Posterior vena cava (tissue), 2 donors: Measurements from ENCODE around the gene AHRR. TPM values are rescaled to one million over a fixed set of nuclear protein-coding genes. Genes with fewer than 3 reads are reported as not detected.
"Not testable (repeated sequence)": the region's sequence is repeated elsewhere in the genome, so short reads cannot be mapped to it uniquely, and the experiment has no call there.

ENCODE experiments used
- DNase-seq: peaks from one replicate; pipeline ENCODE4 v3.0.0-alpha.2; 2020; ENCODE audit warnings: low spot score
- intact Hi-C, 2 donors: fragments of 100-400 bp; cut with DNase I; formaldehyde crosslinking; loops; one replicate each; pipeline versions ENCODE4 v1.14.1 to v1.14.2; 2022 to 2023
- total RNA-seq, 2 donors: library from RNA; stranded (reverse); fragmentation: NEBNext Ultra II Directional; extraction: Animal tissue kit (Norgen Biotek cat#: 25700); gene quantifications; one replicate each; pipeline ENCODE4 v1.2.1, GENCODE V29; 2021
- donor health status: DM: yes; HTN: yes; CAD: no.
- donor health status: DM: yes; HTN: yes; CAD: no.

The AHRR gene
- total RNA-seq, 2 donors from 2014 or later = 0.69 to 2.9 TPM

DNA sequence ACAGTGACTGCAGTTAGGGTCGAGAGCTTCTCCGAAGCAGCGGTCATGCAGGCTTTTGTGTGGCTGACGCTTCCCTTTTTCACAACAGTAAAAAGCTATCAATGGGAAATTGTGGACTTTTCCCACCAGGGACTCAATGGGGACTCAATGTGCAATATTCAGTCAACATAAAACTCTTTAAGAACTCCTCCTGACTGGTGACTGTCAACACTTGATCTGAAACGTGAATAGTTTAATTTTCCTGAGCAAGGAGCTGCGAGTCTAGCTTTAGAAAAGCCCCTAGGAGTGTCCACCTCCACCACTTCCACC lies 150.2 kb downstream of the AHRR start:
- intact Hi-C loops = no loop called here
- DNase-seq = no peak

DNA sequence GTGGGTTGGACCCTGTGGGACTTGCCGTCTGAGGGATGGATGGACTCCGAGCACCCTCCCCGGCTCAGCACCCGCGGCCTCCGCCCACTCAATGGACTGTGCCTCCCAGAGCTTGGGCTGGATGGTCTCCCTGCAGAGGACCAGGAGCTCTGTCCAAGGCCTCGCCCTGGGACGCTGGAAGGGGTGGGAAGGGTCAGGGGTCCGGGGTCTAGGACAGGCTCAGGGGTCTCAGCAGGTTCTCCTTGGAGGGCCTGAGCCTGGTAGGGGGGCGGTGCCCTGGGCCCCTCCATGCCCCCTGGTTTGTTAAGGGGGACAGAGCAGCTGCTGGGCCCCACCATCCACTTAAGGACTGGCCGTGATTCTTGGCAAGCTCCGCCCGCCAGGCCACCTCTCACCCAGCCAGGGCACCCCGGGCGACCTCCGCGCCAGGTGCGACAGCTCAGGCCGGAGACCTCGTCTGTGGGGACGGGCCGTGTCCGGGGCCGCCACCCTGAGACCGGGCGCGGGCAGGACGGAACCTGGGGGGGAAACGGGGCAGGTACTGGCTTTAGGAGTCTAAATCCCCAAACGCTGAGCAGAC lies 150.7 kb downstream of the AHRR start:
- intact Hi-C loops = no loop called here
- peak; percentile 79 for DNase-seq

DNA sequence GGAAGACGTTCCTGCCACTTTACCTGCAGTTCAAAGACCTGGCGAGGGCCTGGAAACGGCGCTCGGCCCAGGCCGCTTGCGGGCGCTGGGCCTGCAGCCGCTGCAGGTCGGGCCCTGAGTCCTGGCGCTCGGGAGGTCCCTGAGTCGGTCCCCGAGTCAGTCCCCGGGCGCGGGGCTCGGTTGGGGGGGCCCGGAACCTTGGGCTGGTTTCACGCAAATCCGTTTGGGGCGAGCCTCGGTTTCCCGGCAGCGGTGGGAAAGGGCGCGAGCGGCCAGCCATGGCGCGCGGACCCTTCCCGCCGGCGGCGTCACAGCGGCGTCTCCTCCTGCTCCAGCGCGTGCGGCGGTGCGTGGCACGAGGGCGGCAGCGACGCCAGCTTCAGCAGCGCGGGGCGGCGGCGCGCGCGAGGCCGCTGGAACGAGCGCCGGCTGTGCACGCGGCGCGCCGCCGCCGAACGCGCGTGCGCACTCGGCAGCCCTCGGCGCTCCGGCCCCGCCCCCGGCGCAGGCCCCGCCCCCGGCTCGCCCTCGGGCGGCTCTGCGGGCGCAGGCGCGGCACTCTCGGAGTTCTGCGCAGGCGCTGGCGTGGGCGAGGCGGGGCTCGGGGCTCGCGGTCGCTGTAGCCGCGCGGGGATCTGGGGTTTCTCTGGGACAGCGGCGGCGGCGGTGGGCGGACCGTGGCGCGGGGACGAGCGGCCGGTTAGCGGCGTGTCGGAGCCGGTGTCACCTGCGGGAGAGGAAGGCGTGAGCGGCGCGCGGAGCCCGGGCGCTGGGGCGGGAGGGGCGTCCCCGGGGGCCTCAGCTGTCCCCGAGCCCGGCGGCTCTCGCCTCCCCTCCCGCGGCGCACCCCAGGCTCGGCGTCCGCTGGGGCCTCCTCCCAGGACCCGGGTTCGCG lies 151.4 kb downstream of the AHRR start:
- peak; percentile 96 for DNase-seq
- intact Hi-C loops = no loop called here

DNA sequence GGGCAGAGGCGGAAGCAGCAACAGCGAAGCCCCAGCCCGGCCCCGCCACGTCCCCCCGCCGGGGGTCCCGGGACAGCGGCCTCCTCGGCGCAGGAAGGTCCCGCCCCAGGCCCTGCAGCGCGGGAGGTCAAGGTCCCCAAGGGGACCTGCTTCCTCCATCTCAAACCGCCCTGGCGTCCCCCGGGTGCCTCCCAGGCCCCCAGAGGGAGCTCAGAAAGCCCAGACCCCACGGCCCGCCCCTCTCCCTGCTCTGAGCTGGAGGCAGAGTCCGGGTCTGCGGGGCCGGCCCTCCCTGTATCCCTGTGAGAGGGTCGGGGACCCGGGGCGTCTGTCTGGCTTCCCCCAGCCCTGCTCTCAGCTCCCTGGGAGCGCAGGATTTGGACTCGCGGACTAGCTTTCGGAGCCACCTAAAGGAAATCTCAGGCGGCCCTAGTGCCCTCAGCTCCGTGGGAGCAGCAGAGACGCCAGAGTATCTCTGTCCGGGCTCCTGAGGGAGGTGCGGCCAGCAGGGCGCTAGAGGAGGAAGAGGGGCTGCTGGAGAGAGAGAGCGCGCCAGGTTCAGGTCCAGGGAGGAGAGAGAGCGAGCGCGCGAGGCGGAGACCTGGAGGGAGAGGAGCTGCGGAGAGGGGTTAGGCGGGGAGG lies 152.2 kb downstream of the AHRR start:
- DNase-seq = peak; percentile 85
- intact Hi-C loops = no loop called here

DNA sequence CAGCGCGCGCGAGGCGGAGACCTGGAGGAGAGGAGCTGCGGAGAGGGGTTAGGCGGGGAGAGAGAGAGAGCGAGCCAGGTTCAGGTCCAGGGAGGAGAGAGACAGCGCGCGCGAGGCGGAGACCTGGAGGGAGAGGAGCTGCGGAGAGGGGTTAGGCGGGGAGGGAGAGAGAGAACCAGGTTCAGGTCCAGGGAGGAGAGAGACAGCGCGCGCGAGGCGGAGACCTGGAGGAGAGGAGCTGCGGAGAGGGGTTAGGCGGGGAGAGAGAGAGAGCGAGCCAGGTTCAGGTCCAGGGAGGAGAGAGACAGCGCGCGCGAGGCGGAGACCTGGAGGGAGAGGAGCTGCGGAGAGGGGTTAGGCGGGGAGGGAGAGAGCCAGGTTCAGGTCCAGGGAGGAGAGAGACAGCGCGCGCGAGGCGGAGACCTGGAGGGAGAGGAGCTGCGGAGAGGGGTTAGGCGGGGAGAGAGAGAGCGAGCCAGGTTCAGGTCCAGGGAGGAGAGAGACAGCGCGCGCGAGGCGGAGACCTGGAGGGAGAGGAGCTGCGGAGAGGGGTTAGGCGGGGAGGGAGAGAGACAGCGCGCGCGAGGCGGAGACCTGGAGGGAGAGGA lies 152.8 kb downstream of the AHRR start:
- DNase-seq = peak; percentile 7

DNA sequence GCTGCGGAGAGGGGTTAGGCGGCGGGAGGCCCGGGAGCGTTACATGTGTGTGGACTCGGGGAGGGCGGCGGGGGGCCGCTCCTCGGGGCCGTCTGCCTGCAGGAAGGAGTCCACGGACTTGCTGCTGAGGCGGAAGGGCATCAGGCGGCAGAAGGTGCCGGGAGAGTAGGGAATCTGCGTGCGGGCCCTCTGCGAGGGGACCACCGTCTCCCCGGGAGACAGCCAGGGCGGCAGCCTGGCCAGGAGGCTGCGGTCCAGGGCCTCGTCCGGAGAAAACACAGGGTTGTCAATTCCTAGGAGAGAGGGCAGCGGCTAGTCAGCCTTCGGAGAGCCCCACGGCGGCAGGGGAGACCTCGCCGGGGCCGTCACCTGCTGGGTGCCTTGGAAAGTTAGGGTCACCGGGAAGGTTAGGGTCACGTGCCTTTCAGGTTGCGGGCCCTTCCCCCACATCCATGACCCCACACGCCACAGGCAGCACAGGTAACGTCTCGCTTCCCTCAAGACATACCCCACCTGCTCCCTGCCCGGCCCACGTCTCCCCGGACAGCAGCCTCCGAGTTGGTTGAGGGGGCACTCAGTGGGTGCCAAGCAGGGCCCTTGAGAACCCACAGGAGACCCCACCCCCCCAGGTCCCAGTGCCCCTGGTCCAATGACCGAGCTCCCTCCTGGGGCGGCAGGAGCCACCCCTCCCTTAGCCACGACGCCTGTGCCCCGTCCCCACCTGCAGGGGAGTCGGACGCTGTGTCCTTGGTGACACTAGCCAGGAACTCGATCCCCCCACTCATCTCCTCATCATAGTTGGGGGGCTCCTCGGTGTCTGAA lies 153.5 kb downstream of the AHRR start:
- peak; percentile 81 for DNase-seq
- intact Hi-C loops = no loop called here

More for the DNA sequence above, 152.8 kb downstream of the AHRR start:
- intact Hi-C loops = not testable (repeated sequence)

DNA sequence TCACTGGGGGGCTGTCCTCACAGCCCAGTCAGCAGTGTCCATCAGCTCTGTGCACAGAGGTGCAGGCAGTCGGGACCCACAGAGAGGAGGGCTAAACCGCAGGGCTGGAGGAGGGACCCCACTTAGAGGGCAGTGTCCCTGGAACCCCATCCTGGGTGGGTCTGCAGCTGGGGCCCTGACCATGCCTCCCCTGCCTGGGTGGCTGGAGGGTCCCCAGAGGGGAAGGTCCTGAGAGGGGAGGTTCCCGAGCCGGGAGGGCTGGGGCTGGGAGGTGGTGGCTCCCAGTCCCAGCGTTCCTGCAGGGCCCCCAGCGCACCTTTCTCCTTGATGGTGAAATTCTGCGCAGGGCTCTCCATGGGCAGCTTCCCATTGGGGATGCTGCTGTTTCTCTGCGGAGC lies 154.2 kb downstream of the AHRR start:
- intact Hi-C loops = no loop called here

DNA sequence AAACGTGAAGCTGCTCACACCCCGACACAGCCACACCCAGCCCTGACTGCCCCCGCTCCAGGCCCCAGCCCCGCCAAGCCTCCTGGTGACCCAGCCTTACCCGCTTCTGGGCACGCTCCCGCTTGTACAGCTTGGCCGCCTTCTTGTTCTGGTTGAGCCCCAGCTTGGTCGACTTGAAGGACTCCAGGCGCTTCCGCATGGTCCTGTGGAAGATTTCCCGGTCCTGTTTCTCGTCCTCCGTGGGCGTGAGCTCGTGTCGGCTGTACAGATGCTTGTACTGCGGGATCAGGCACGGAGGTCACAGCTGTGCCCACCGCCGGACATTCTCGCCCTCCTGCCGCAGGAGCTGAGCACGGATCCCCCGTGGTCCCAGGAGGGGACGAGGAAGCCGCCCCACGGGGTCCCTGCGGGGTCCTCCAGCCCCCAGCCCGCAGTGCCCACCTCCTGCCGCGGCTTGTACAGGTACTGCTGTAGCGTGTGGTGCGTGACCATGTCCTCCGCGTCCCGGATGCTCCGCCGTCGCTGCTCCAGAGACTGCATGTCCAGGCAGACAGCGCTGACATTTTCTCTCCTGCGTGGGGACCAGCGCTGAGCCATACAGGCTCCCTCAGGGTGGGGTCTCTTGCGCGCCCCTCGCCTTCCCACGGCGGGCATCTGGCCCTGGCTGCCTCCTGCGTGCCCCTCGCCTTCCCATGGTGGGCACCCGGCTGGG lies 154.7 kb downstream of the AHRR start:
- intact Hi-C loops = no loop called here
- DNase-seq = peak; percentile 71

More for the DNA sequence above, 154.2 kb downstream of the AHRR start:
- peak; percentile 74 for DNase-seq

DNA sequence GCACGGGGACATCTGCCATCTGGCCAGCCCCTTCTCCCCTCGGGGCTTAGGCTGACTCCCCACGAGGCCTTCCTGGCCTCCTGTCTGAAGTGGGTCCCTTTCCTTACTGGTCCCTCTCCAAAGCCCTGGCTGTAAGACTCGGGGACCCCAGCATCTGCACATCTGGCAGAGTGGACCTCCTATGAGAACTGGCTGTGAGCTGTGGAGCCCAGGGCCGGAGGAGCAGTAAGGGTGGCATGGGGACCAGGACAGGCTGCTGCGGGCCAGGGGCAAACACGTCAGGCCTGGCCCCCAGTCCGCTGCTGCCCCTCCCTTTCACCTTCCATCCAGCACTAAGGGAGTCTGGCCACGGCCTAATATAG lies 155.3 kb downstream of the AHRR start:
- intact Hi-C loops = no loop called here

DNA sequence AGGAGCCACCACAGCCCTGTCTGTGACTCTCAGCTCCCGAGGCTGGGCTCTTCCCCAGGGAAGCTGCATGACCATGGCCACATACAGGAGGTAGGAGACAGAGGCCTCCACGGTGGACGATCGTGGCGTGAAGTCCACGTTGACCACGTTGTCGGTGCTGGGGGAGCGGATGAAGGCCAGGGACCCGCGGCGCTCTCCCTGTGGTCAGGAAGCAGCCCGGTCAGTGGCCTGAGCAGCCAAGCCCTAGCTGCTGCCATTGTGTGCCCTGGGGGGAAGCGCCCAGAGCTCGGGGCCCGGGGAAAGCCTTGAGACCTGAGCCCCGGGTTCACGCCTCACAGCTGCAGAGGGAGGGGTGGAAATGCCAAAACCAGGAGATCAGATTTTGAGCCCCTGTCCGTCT lies 155.7 kb downstream of the AHRR start:
- no peak for DNase-seq
- intact Hi-C loops = no loop called here

More for the DNA sequence above, 155.3 kb downstream of the AHRR start:
- no peak for DNase-seq

DNA sequence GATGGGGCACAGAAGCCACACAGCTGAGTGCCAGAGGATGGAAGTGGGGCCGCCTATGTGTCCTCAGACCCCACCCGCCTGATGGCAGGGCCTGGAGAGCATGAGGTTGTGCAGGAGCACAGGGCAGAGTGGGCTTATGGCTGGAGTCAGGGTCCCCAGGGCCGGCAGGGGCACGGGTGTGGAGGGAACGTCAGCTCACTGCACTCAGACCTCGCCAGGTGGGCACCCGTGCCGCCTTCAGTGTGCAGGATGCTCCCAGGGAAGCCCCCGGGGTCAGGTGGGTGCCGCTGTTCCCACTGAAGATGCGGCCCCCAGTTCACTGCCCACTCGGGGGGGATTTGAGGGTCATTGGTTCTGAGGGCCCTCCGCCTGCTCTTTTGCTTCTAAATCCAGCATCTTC lies 156.4 kb downstream of the AHRR start:
- intact Hi-C loops = no loop called here
- DNase-seq = no peak

DNA sequence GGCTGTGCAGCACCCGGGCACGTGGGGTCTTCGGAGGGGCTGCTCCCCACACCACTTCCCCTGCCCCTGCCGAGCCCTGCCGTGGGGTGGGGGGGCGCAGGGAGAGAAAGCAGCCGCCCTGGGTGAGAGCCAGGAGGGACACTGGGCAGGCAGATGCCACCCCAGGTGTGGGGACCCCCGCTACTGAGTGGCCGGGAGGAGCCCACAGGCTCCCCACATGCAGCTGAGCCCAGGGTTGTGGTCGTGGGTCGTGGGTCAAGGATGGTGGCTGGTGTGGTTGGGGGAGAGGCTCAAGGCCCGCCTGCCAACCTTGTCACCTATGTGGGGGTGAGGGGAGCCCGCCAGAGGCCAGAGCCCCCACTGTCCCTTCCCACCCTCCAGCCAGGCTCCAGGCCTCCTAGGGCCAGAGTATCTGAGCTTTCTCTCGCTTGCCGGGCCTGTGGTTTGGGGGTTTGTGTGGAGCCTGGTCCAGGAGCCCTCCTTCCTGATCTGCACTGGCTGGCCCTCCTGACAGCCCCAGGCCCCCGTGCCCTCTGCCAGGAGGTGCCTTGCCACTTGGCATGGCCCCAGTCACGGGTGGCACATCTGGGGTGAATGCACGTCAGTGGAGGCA lies 157.0 kb downstream of the AHRR start:
- intact Hi-C loops = no loop called here
- no peak for DNase-seq

DNA sequence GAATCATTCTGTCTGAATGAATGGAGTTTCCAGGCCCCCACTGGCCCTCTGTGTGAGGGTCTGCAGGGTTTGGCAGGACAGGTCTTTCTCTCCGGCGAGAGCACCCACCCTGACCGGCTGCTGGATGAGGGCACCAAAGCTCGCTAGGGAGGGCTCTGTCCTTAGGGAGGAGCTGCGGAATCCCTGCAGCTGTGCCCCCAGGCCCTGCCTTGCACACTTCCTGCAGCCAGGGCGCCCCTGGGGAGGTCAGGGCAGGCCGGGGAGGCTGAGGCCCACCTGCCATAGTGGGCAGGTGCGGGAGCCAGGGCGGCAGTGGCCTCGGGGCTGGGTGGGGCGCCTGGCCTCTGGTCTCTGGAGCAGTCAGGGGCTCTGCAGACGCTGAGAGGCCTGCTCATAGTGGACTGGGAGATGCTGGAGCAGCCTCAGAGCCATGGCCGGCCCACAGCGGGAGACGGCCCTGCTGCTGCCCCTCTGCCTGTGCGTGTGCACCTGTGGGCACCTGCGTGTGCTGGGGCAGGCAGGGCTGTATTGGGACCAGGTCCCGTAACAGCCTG lies 157.5 kb downstream of the AHRR start:
- DNase-seq = no peak
- intact Hi-C loops = no loop called here

DNA sequence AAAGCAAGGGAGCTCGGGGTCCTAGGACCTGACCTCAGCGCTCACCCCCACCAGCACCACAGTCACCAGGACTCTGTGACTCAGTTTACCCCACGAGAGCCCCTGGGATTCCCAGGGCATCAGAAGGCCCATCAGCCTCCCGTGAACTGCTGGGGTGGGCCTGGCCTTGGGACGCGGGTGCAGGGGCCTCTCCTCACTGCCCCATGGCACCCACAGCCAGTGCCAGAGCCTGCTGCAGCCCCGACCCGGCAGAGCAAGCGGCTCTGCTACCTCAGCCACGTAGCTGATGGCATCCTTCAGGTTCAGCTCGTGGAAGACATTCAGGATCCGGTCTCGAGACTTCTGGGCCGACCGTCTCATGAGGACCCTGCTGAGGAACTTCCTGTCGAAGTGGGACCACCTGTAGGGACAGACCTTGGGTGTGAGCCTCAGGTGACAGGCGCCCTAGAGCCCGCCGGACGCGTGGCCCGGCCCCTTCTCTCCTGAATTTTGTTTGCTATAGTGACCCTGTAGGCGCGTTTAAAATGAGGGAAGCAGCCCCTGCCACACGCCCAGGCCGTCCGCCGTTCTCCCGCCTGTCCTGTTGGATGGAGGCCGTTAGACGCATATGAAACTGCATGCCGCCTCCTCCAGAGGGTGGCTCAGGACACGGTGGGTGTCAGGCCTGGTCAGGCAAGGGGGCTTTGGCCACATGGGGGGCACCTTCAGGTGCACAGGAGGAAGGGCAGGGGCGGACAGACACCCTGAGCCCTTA lies 158.2 kb downstream of the AHRR start:
- no peak for DNase-seq
- intact Hi-C loops = no loop called here

DNA sequence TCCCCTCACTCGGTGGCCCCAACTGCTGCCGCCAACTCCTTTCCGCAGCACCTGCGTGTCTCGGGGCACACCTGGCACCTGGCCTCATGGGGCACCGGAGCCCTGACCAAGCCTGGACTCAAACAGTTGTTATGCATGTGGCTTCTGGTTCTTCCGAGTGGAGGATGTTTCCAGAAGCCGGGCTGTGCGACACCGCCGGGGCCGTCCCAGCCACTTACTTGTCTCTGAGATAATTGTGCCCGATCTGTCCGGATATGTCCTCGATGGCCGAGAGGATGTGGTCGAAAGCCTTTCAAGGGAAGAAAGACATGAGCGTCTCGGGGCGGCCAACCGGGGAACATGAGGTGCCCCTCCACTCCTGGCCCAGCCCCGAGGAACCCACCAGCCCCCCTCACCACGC lies 159.8 kb downstream of the AHRR start:
- no peak for DNase-seq
- intact Hi-C loops = no loop called here

DNA sequence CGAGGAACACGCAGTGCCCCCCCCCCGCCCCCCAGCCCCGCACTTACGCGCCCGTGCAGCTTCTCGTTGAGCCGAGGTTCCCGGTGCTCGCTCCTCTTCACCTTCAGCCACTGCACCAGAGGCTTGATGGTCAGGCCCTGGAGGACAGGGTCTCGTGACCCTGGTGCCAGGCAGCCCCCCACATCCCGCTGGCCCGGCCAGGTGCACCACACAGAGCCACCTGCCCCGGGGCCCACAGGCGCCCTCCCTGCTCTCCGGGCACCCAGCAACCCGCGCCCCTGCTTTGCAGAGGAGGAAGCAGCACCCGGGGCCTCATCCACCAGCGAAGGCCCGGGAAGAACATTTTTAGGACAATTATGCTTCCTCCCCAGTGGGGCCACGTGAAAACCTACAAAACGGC lies 160.5 kb downstream of the AHRR start:
- intact Hi-C loops = no loop called here
- DNase-seq = no peak

DNA sequence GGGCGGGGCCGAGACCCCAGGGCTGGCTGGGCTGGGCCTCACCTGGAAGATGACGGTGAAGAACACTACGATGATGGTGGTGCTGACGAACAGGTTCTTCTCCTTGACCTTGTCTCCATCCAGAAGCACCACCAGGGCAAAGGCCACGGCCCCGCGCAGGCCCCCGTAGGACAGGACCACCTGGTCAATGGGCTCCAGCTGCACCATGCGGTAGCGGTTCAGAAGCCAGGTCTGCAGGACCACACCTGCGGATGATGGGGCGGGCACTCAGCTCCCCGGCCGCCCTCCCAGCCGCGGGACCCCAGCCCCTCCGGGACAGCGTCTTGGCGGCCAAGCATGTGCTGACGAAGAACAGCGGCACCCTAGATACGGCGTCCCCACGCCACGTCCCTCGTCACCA lies 161.0 kb downstream of the AHRR start:
- intact Hi-C loops = no loop called here
- DNase-seq = no peak
